Peyer's patch (tissue), 4 donors: ENCODE measurements around the gene SLC6A11.

Experiments
- POLR2A ChIP-seq, 2 donors: fragments of 450-650 bp; IDR thresholded peaks; one replicate each; pipeline ENCODE4 v1.5.1; 2017; ENCODE audit warnings: antibody characterized with exemption in 2 of 2, mild to moderate bottlenecking in 2 of 2, moderate library complexity in 2 of 2
- TF ChIP-seq, protein P1 (sequence below), 6 experiments: fragments of 450-650 bp in 4 of 6; fragments of 200-600 bp in 2 of 6; sonication (generic) in 1 of 6; IDR thresholded peaks; one replicate each; pipeline ENCODE4 v1.5.1; 2017 to 2019; ENCODE audit warnings: antibody characterized with exemption in 6 of 6, mild to moderate bottlenecking in 3 of 6, moderate library complexity in 1 of 6

DNA sequence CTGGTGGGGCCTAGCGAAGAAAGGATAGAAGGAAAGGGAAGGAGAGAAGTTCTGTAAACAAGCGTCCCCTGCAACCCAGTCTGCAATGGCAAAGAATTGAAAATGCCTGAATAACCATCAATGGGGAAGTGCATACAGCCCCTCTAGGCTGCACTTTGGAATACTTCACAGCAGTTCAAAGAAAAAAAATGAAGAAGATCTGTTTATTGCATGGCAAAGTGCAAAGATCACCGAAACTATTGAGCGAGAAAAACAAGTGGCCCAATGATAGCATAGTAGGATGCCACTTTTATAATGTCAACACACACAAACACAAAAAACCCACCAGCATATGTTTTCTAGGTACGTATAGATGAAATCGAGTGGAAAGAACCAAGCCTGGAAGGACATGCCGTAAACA, 162.9 kb downstream of the SLC6A11 start:
- TF ChIP-seq, protein P1, sequence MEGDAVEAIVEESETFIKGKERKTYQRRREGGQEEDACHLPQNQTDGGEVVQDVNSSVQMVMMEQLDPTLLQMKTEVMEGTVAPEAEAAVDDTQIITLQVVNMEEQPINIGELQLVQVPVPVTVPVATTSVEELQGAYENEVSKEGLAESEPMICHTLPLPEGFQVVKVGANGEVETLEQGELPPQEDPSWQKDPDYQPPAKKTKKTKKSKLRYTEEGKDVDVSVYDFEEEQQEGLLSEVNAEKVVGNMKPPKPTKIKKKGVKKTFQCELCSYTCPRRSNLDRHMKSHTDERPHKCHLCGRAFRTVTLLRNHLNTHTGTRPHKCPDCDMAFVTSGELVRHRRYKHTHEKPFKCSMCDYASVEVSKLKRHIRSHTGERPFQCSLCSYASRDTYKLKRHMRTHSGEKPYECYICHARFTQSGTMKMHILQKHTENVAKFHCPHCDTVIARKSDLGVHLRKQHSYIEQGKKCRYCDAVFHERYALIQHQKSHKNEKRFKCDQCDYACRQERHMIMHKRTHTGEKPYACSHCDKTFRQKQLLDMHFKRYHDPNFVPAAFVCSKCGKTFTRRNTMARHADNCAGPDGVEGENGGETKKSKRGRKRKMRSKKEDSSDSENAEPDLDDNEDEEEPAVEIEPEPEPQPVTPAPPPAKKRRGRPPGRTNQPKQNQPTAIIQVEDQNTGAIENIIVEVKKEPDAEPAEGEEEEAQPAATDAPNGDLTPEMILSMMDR (IDR thresholded peaks at IDR 0.05) = no peak
- no peak for TF ChIP-seq POLR2A (IDR thresholded peaks at IDR 0.05)
